ENCODE measurements around the gene CENPX. TPM values are rescaled to one million over a fixed set of nuclear protein-coding genes. Genes with fewer than 3 reads are reported as not detected.

CENPX gene
- total RNA-seq, 4 donors from 2014 or later: 52.1 to 144 (median 106) TPM

DNA sequence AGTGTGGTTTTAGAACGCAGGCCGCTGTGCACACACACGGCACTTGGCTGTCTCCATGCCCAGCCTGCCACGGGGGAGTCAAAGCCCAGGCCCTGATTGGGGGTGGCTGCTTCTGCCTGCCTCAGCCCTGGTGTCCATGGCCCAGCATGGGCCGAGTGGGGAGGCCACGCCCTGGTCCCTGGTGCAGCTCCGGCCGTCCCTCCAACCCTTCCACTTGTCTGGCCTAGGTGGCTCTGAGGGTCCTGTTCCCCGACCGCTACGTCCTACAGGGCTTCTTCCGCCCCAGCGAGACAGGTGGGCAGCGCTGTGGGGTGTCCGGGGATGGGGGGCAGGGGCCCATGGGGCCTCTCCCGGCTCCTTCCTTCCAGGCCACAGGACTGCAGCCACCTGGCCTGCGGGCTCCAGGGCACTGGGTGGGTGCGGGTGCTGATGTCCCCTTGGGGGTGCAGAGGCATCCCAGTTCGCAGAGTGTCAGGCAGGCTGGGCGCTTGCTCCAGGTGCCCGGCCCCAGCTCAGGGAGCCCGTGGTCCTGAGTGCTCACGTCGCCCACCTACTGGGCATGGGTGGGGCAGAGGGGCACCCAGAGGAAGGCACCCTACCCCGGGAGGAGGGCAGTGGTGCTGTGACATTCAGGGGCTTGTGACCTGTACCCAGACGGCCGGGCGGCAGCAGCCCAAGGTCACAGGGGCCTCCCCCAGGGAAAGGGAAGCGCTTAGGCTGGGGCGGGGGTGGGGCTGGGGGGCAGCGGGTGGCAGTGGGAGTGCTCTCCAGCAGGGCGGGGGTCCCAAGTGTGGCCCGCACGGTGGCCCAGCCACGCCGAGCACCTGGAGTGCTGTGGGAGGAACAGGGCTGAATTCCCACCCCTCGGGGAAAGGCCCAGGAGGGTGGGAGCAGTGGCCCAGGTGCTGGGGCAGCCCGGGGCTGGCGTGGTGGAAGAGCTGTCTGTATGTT is 11.8 kb downstream of the CENPX start:
- intact Hi-C loops (cut with DNase I): no loop called here
- no peaks in the 10 kb centered on the region for H3K27me3 ChIP-seq
- peaks cover 0 to 35% (median 0%) of the 10 kb centered on the region in 3 donors for H3K36me3 ChIP-seq
- WGBS, 2 donors: 87 to 91% methylated on average over 4 to 15 of the region's 39 CpGs
- H3K4me3 ChIP-seq: no peak overlapping the region
- DNase-seq: no peak
- peaks cover 9 to 45% (median 16%) of the 10 kb centered on the region in 3 donors for H3K4me1 ChIP-seq
- H3K9me3 ChIP-seq: no peaks in the 10 kb centered on the region
- no peak overlapping the region for H3K27ac ChIP-seq
- TF ChIP-seq, protein P1, sequence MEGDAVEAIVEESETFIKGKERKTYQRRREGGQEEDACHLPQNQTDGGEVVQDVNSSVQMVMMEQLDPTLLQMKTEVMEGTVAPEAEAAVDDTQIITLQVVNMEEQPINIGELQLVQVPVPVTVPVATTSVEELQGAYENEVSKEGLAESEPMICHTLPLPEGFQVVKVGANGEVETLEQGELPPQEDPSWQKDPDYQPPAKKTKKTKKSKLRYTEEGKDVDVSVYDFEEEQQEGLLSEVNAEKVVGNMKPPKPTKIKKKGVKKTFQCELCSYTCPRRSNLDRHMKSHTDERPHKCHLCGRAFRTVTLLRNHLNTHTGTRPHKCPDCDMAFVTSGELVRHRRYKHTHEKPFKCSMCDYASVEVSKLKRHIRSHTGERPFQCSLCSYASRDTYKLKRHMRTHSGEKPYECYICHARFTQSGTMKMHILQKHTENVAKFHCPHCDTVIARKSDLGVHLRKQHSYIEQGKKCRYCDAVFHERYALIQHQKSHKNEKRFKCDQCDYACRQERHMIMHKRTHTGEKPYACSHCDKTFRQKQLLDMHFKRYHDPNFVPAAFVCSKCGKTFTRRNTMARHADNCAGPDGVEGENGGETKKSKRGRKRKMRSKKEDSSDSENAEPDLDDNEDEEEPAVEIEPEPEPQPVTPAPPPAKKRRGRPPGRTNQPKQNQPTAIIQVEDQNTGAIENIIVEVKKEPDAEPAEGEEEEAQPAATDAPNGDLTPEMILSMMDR (IDR thresholded peaks at IDR 0.05): no peak
- TF ChIP-seq POLR2A (IDR thresholded peaks at IDR 0.05): no peak

DNA sequence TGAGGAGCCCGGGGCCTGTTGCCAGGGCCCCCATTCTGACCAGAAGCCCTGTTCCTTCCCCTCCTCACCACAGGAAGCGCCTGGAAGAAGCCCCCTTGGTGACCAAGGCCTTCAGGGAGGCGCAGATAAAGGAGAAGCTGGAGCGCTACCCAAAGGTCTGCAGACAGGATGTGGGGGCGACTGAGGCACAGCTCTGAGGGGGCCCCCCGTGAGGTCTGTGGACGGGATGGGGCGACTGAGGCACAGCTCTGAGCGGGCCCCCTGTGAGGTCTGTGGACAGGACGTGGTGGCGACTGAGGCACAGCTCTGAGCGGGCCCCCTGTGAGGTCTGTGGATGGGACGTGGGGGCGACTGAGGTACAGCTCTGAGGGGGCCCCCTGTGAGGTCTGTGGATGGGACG is 13.3 kb downstream of the CENPX start:
- intact Hi-C loops (cut with DNase I): no loop called here
- no peaks in the 10 kb centered on the region for H3K9me3 ChIP-seq
- WGBS, 2 donors: 60 to 80% methylated on average over 1 to 7 of the region's 15 CpGs
- H3K27me3 ChIP-seq: no peaks in the 10 kb centered on the region
- H3K4me3 ChIP-seq: no peak overlapping the region
- no peak for DNase-seq
- peaks cover 0 to 35% (median 0%) of the 10 kb centered on the region in 3 donors for H3K36me3 ChIP-seq
- TF ChIP-seq, protein P1 (IDR thresholded peaks at IDR 0.05): no peak
- TF ChIP-seq POLR2A (IDR thresholded peaks at IDR 0.05): no peak
- H3K4me1 ChIP-seq: peaks cover 5 to 48% (median 16%) of the 10 kb centered on the region in 3 donors
- H3K27ac ChIP-seq: no peak overlapping the region

DNA sequence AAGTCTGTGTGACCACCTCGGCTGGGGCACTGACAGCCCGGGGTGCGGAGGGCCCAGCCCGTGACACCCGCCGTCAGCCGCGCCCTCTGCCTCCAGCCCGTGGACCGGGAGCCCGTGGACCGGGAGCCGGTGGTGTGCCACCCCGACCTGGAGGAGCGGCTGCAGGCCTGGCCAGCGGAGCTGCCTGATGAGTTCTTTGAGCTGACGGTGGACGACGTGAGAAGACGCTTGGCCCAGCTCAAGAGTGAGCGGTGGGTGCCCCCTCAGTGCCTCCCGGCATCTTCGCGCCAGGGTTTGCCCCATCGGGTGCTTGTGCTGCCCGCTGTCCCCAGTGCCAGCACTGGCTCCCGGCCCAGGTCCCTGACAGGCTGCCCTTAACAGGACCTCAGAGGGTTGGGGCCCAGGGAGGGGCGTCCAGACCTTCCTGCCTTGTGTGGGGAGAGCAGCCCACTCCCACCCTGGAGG is 13.7 kb downstream of the CENPX start:
- no CpG with 5 or more reads among the region's 28 CpGs for WGBS, 2 donors
- H3K4me3 ChIP-seq: no peak overlapping the region
- no peak overlapping the region for H3K27ac ChIP-seq
- H3K4me1 ChIP-seq: peaks cover 2 to 48% (median 18%) of the 10 kb centered on the region in 3 donors
- TF ChIP-seq, protein P1 (IDR thresholded peaks at IDR 0.05): no peak
- no peak for TF ChIP-seq POLR2A (IDR thresholded peaks at IDR 0.05)
- no peaks in the 10 kb centered on the region for H3K9me3 ChIP-seq
- intact Hi-C loops (cut with DNase I): no loop called here
- no peaks in the 10 kb centered on the region for H3K27me3 ChIP-seq
- no peak for DNase-seq
- peaks cover 0 to 35% (median 0%) of the 10 kb centered on the region in 3 donors for H3K36me3 ChIP-seq

DNA sequence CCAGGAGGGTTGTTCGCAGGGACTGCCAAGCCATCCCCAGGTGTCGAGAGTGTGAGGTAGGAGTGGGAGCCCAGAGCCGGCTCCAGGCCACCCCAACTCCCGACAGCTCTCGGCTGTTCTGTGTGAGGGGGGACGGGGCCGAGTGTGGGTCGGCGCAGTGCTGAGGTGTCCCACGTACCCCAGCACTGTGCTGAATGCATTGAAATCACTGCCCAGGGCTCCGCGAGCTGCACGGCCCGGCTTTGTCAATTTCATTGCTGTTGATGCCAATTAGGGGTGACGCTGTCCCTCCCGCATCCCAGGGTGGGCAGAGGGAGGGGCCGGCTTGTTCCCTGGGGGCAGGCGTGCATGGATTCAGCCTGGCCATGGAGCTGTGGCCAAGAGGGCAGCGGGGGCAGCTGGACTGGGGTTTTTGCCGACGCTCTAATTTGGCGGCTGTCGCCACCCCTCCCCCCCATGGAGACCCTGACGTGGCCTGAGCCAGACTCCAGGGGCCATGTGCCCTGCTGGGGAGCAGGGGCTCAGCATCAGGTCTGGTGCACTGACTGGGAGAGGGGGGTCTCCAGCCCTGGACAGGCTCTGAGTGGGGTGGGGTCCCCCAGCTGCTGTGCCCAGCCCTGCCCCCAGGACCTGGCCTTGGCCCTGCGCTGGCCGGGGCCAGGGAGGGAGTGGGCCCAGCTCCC is 14.3 kb downstream of the CENPX start:
- 86 to 90% methylated on average over 4 to 7 of the region's 26 CpGs for WGBS, 2 donors
- TF ChIP-seq POLR2A (IDR thresholded peaks at IDR 0.05): no peak
- TF ChIP-seq, protein P1 (IDR thresholded peaks at IDR 0.05): no peak
- intact Hi-C loops (cut with DNase I): no loop called here
- no peaks in the 10 kb centered on the region for H3K27me3 ChIP-seq
- DNase-seq: no peak
- no peak overlapping the region for H3K27ac ChIP-seq
- H3K4me3 ChIP-seq: no peak overlapping the region
- H3K36me3 ChIP-seq: peaks cover 0 to 35% (median 0%) of the 10 kb centered on the region in 3 donors
- no peaks in the 10 kb centered on the region for H3K9me3 ChIP-seq
- peaks cover 3 to 48% (median 23%) of the 10 kb centered on the region in 3 donors for H3K4me1 ChIP-seq

All from esophagus squamous epithelium (tissue), 5 donors.